ENCODE measurements around the gene ZBP1.

ZBP1 gene

GRCh38 chr20:57620274-57620990 is at the start of gene ZBP1:
TSS of gene ZBP1 (minus strand) at chr20:57620426. CDS start at chr20:57620295, 131 bp downstream.
- FAIRE-seq = no peak
- no peak for DNase-seq (ENCODE audit: low spot score)

- FAIRE-seq = no peak
- no peak for DNase-seq (ENCODE audit: low spot score)
These were observed 49.4 kb upstream of the ZBP1 start for GRCh38 chr20:57669632-57670031.

- DNase-seq (ENCODE audit: low spot score) (no peak), FAIRE-seq (no peak)
These were observed 47.9 kb upstream of the ZBP1 start for GRCh38 chr20:57667924-57668782.

GRCh38 chr20:57667388-57667787 is 47.2 kb upstream of the ZBP1 start:
- FAIRE-seq (no peak), DNase-seq (ENCODE audit: low spot score) (no peak)

GRCh38 chr20:57666834-57667157 is 46.6 kb upstream of the ZBP1 start:
- DNase-seq (ENCODE audit: low spot score) = no peak
- no peak for FAIRE-seq

- DNase-seq (ENCODE audit: low spot score) = no peak
- no peak for FAIRE-seq
These were observed 46.0 kb upstream of the ZBP1 start for GRCh38 chr20:57666106-57666833.

- no peak for DNase-seq (ENCODE audit: low spot score)
- FAIRE-seq = no peak
These were observed 45.4 kb upstream of the ZBP1 start for GRCh38 chr20:57665589-57665971.

GRCh38 chr20:57664924-57665588 is 44.8 kb upstream of the ZBP1 start:
- no peak for DNase-seq (ENCODE audit: low spot score)
- no peak for FAIRE-seq

GRCh38 chr20:57664476-57664875 is 44.2 kb upstream of the ZBP1 start:
- FAIRE-seq = no peak

GRCh38 chr20:57663681-57664451 is 43.6 kb upstream of the ZBP1 start:
- FAIRE-seq = no peak
- no peak for DNase-seq (ENCODE audit: low spot score)

More at GRCh38 chr20:57664476-57664875, 44.2 kb upstream of the ZBP1 start:
- no peak for DNase-seq (ENCODE audit: low spot score)

- FAIRE-seq (no peak), DNase-seq (ENCODE audit: low spot score) (no peak)
These were observed 43.0 kb upstream of the ZBP1 start for GRCh38 chr20:57663241-57663640.

GRCh38 chr20:57662456-57663240 is 42.4 kb upstream of the ZBP1 start:
- FAIRE-seq = no peak
- DNase-seq (ENCODE audit: low spot score) = no peak

GRCh38 chr20:57661746-57662455 is 41.7 kb upstream of the ZBP1 start:
- no peak for DNase-seq (ENCODE audit: low spot score)
- no peak for FAIRE-seq

GRCh38 chr20:57660922-57661745 is 40.9 kb upstream of the ZBP1 start:
- DNase-seq (ENCODE audit: low spot score) = no peak
- no peak for FAIRE-seq

- FAIRE-seq (no peak), DNase-seq (ENCODE audit: low spot score) (no peak)
These were observed 40.1 kb upstream of the ZBP1 start for GRCh38 chr20:57660181-57660921.

GRCh38 chr20:57659517-57660180 is 39.4 kb upstream of the ZBP1 start:
- DNase-seq (ENCODE audit: low spot score) = no peak
- no peak for FAIRE-seq

GRCh38 chr20:57658833-57659516 is 38.7 kb upstream of the ZBP1 start:
- FAIRE-seq (no peak), DNase-seq (ENCODE audit: low spot score) (no peak)
